ENCODE results near the gene TTYH2.

- TF ChIP-seq CTCF (IDR thresholded peaks at IDR 0.05; ENCODE audit: poor library complexity, severe bottlenecking) (no peak), MXI1 (conservative IDR thresholded peaks at IDR 0.05; ENCODE audit: poor library complexity, severe bottlenecking) (no peak), TAF1 (IDR thresholded peaks at IDR 0.05; ENCODE audit: low read depth) (no peak), POLR2AphosphoS5 (IDR thresholded peaks at IDR 0.05) (no peak), SMC3 (conservative IDR thresholded peaks at IDR 0.05; ENCODE audit: poor library complexity) (no peak)
- TF ChIP-seq, protein P1, sequence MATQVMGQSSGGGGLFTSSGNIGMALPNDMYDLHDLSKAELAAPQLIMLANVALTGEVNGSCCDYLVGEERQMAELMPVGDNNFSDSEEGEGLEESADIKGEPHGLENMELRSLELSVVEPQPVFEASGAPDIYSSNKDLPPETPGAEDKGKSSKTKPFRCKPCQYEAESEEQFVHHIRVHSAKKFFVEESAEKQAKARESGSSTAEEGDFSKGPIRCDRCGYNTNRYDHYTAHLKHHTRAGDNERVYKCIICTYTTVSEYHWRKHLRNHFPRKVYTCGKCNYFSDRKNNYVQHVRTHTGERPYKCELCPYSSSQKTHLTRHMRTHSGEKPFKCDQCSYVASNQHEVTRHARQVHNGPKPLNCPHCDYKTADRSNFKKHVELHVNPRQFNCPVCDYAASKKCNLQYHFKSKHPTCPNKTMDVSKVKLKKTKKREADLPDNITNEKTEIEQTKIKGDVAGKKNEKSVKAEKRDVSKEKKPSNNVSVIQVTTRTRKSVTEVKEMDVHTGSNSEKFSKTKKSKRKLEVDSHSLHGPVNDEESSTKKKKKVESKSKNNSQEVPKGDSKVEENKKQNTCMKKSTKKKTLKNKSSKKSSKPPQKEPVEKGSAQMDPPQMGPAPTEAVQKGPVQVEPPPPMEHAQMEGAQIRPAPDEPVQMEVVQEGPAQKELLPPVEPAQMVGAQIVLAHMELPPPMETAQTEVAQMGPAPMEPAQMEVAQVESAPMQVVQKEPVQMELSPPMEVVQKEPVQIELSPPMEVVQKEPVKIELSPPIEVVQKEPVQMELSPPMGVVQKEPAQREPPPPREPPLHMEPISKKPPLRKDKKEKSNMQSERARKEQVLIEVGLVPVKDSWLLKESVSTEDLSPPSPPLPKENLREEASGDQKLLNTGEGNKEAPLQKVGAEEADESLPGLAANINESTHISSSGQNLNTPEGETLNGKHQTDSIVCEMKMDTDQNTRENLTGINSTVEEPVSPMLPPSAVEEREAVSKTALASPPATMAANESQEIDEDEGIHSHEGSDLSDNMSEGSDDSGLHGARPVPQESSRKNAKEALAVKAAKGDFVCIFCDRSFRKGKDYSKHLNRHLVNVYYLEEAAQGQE (IDR thresholded peaks at IDR 0.05; ENCODE audit: borderline replicate concordance), result no peak
Observed at GRCh38 chr17:74201250-74201649, 12.1 kb upstream of the TTYH2 start.
